GM12878 (cell line): ENCODE results near the gene COL6A1. TPM values are rescaled to one million over a fixed set of nuclear protein-coding genes. Genes with fewer than 3 reads are reported as not detected.

Source experiments
- ATAC-seq: fragments of 200-7000 bp; cut with Tn5 transposase; 3 replicates; pipeline ENCODE4 v1.9.1; 2020; ENCODE audit warnings: mild to moderate bottlenecking, moderate library complexity
- BruUV-seq: library from RNA; stranded (reverse); fragments of 400-500 nt; replicated peaks from 2 replicates; lab custom pipeline; 2021; lab: Mats Ljungman, UMichigan
- CTCF ChIA-PET: fragments of 300-600 bp; sonication (Branson Sonifier 250); formaldehyde crosslinking; extraction: SDS; loops from one replicate; lab custom pipeline; 2021; ENCODE audit warnings: inconsistent platforms; lab: Yijun Ruan, JAX
- POLR2A ChIA-PET: fragments of 350-600 bp; formaldehyde crosslinking; extraction: SDS; loops from one replicate; lab custom pipeline; 2021; ENCODE audit warnings: inconsistent platforms; lab: Charles Lee
- RAD21 ChIA-PET: fragments of 300-600 bp; sonication (Branson Sonifier 250); formaldehyde crosslinking; loops from one replicate; lab custom pipeline; 2023; ENCODE audit warnings: antibody characterized with exemption; ENCODE audit not compliant: unreplicated experiment; lab: Charles Lee
- SMC1A ChIA-PET: fragments of 300-600 bp; sonication (Branson Sonifier 250); formaldehyde crosslinking; loops from one replicate; lab custom pipeline; 2023; ENCODE audit not compliant: unreplicated experiment, uncharacterized antibody; lab: Charles Lee
- DNase-seq: peaks from one replicate; pipeline ENCODE4 v3.0.0-alpha.2; 2011; ENCODE audit warnings: low read depth, low spot score
- FAIRE-seq: peaks from 3 replicates; lab custom pipeline; 2011; peaks lifted over from hg19 to GRCh38; lab: Jason Lieb, UNC
- H2AFZ ChIP-seq: 2 replicates; pipeline ENCODE4 v1.6.0; 2011; ENCODE audit warnings: low read depth, low read length, control low read depth; ENCODE audit not compliant: control insufficient read depth
- H3K27ac ChIP-seq: 2 replicates; pipeline ENCODE4 v1.5.1; 2011; ENCODE audit warnings: control low read depth; ENCODE audit not compliant: control insufficient read depth, insufficient read depth
- H3K27me3 ChIP-seq, 2 experiments: replicated peaks in 1 of 2; 2 replicates each; pipeline versions ENCODE4 v1.6.0 to v1.6.1; 2011; ENCODE audit warnings: low read length in 1 of 2; ENCODE audit not compliant: control insufficient read depth in 2 of 2, insufficient read depth in 2 of 2
- H3K36me3 ChIP-seq, 2 experiments: 2 replicates each; pipeline ENCODE4 v1.5.1; 2011; ENCODE audit warnings: low read length in 1 of 2; ENCODE audit not compliant: control insufficient read depth in 2 of 2, insufficient read depth in 2 of 2
- H3K4me1 ChIP-seq: 2 replicates; pipeline ENCODE4 v1.6.1; 2011; ENCODE audit warnings: mild to moderate bottlenecking, low read length, moderate library complexity, mixed read lengths; ENCODE audit not compliant: control insufficient read depth, insufficient read depth
- H3K4me2 ChIP-seq: 2 replicates; pipeline ENCODE4 v1.6.0; 2011; ENCODE audit warnings: control low read depth; ENCODE audit not compliant: control insufficient read depth, insufficient read depth
- H3K4me3 ChIP-seq: fragments of 200-600 bp; sonication (generic); 2 replicates; pipeline ENCODE4 v1.5.1; 2016
- H3K79me2 ChIP-seq: 2 replicates; pipeline ENCODE4 v1.6.0; 2011; ENCODE audit warnings: low read length; ENCODE audit not compliant: control insufficient read depth, insufficient read depth
- H3K9ac ChIP-seq: 2 replicates; pipeline ENCODE4 v1.8.0; 2011; ENCODE audit warnings: low read length, control low read depth, mixed read lengths; ENCODE audit not compliant: control insufficient read depth, insufficient read depth
- H3K9me3 ChIP-seq: replicated peaks from 3 replicates; pipeline ENCODE4 v1.5.1; 2011; ENCODE audit warnings: mild to moderate bottlenecking, low read length; ENCODE audit not compliant: control insufficient read depth, insufficient read depth
- H4K20me1 ChIP-seq: 2 replicates; pipeline ENCODE4 v1.6.0; 2011; ENCODE audit not compliant: control insufficient read depth, insufficient read depth
- BACH1 ChIP-seq: fragments of 450-650 bp; IDR thresholded peaks from 2 replicates; pipeline ENCODE4 v1.6.1; 2017; ENCODE audit warnings: mild to moderate bottlenecking, borderline replicate concordance
- CREM ChIP-seq: IDR thresholded peaks from 2 replicates; pipeline ENCODE4 v1.6.1; 2014; ENCODE audit warnings: antibody characterized with exemption, low read depth
- ETV6 ChIP-seq, 2 experiments: fragments of 450-650 bp in 1 of 2; IDR thresholded peaks in 1 of 2; conservative IDR thresholded peaks in 1 of 2; 2 replicates each; pipeline ENCODE4 v1.6.1; 2014; ENCODE audit warnings: antibody characterized with exemption in 1 of 2, borderline replicate concordance in 1 of 2, low read depth in 1 of 2, mild to moderate bottlenecking in 1 of 2, moderate library complexity in 1 of 2
- HCFC1 ChIP-seq: fragments of 150-350 bp; IDR thresholded peaks from 2 replicates; pipeline ENCODE4 v1.6.1; 2014; ENCODE audit warnings: low read length
- IKZF1 ChIP-seq: fragments of 450-650 bp; conservative IDR thresholded peaks from 2 replicates; pipeline ENCODE4 v1.6.1; 2017; ENCODE audit warnings: antibody characterized with exemption, mild to moderate bottlenecking
- IRF4 ChIP-seq: IDR thresholded peaks from 2 replicates; pipeline ENCODE4 v1.6.1; 2011; ENCODE audit warnings: low read depth, low read length
- NFXL1 ChIP-seq: fragments of 450-650 bp; IDR thresholded peaks from 2 replicates; pipeline ENCODE4 v1.6.1; 2017; ENCODE audit warnings: antibody characterized with exemption, mild to moderate bottlenecking, borderline replicate concordance
- POLR2AphosphoS2 ChIP-seq: IDR thresholded peaks from 2 replicates; pipeline ENCODE4 v1.6.1; 2011; ENCODE audit warnings: low read depth, mild to moderate bottlenecking, low read length, improper control_type of control experiment, moderate library complexity
- POU2F2 ChIP-seq: IDR thresholded peaks from 3 replicates; pipeline ENCODE4 v1.6.1; 2011; ENCODE audit warnings: low read depth, mild to moderate bottlenecking, low read length, borderline replicate concordance
- SPI1 ChIP-seq: IDR thresholded peaks from 2 replicates; pipeline ENCODE4 v1.6.1; 2011; ENCODE audit warnings: low read depth, mild to moderate bottlenecking, low read length, moderate library complexity, borderline replicate concordance; ENCODE audit not compliant: insufficient read depth
- TCF3 ChIP-seq: IDR thresholded peaks from 2 replicates; pipeline ENCODE4 v1.6.1; 2012; ENCODE audit warnings: low read depth, mild to moderate bottlenecking, low read length, borderline replicate concordance; ENCODE audit not compliant: insufficient read depth
- WRNIP1 ChIP-seq: IDR thresholded peaks from 2 replicates; pipeline ENCODE4 v1.6.1; 2011; ENCODE audit warnings: low read depth, low read length, improper control_type of control experiment, borderline replicate concordance
- ZNF207 ChIP-seq: fragments of 450-650 bp; IDR thresholded peaks from 2 replicates; pipeline ENCODE4 v1.6.1; 2014; ENCODE audit warnings: antibody characterized with exemption, mild to moderate bottlenecking, borderline replicate concordance
- WGBS: methylation state at CpG from one replicate; pipeline ENCODE4 v1.1.6; 2016; ENCODE audit warnings: low lambda C conversion rate; ENCODE audit not compliant: insufficient replicate concordance, insufficient coverage; ENCODE audit errors: missing lambda C conversion rate; 5-methylcytosine and 5-hydroxymethylcytosine counted together
- in situ Hi-C: fragments of 300-500 bp; cut with MboI; formaldehyde crosslinking; loops from 9 replicates; pipeline ENCODE4 v1.14.3; 2018; ENCODE audit warnings: mixed read lengths
- intact Hi-C: fragments of 100-400 bp; cut with micrococcal nuclease; formaldehyde crosslinking; loops from one replicate; pipeline ENCODE4 v1.14.2; 2022; ENCODE audit not compliant: unreplicated experiment
- polyA plus RNA-seq, 11 experiments: library from polyadenylated mRNA; depleted of rRNA in 4 of 11; unstranded in 6 of 11; stranded (reverse) in 5 of 11; fragments of >200 nt; fragmentation: Nextera tagmentation in 4 of 11; fragmentation: Illumina TruSeq in 1 of 11; extraction: Ambion mirVana in 4 of 11; extraction: Trizol in 1 of 11; gene quantifications; 1 replicate in 1 of 11; 2 replicates in 10 of 11; pipeline versions ENCODE4 v1.2.1 to v1.2.3, GENCODE V29; 2011 to 2016; ENCODE audit warnings: inconsistent platforms in 2 of 11, missing spikeins in 2 of 11, low read depth in 1 of 11
- total RNA-seq, 4 experiments: library from RNA; depleted of rRNA in 3 of 4; stranded (reverse); fragments of >200 nt in 3 of 4; fragmentation: Illumina TruSeq in 1 of 4; extraction: Trizol in 1 of 4; gene quantifications; 2 replicates each; pipeline versions ENCODE4 v1.2.1 to v1.2.3, GENCODE V29; 2013 to 2021

Gene COL6A1
- total and polyA plus RNA-seq, 10 of the 15 experiments (the other 5 are each of a cell fraction or from before 2014, with no cell fraction given): 0.12 to 1.3 (median 0.20) TPM; not detected in 7

DNA sequence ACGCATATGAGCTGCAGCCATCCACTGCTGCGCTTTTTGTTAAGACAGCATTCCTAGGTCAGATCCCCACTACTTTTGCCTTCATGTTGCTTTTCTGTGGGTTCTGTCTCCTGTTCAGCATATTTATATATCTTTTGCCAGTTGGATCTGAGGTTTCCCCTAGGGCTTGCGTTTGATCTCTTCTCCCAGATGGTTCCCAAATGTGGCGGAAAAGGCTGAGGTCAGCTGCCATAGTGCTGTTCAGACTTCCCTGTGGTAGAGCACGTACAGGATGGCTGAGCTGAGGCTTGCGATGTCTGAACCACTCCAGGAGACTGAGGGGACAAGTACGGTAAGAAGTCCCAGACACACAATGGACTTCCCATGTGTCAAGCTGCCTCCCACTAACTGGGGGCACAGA, 39.8 kb downstream of the COL6A1 start:
- Histone ChIP-seq H3K79me2 (no peaks in the 10 kb centered on the region), H3K27me3 (no peaks in the 10 kb centered on the region), H3K4me3 (no peak overlapping the region), H3K27ac (no peak overlapping the region), H3K9me3 (no peaks in the 10 kb centered on the region), H4K20me1 (no peaks in the 10 kb centered on the region), H3K4me2 (no peak overlapping the region), H3K36me3 (no peaks in the 10 kb centered on the region), H3K9ac (no peak overlapping the region), H2AFZ (no peak overlapping the region), H3K4me1 (no peaks in the 10 kb centered on the region)
- FAIRE-seq (no peak), ATAC-seq (no peak), DNase-seq (no peak)
- in situ Hi-C loops (no loop called here), intact Hi-C loops (no loop called here)
- CTCF ChIA-PET: no interaction called here
- 37% methylated on average over 7 of the region's 7 CpGs for WGBS
- SMC1A ChIA-PET: no interaction called here
- POLR2A ChIA-PET: no interaction called here
- no TSS peak for BruUV-seq
- TF ChIP-seq ETV6 (conservative IDR thresholded peaks at IDR 0.05 in 1 of 2, IDR thresholded peaks at IDR 0.05 in 1 of 2; ENCODE audit: borderline replicate concordance in 1 of 2, low read depth in 1 of 2) (no peak), BACH1 (no peak), POU2F2 (no peak), HCFC1 (no peak), POLR2AphosphoS2 (no peak), IRF4 (no peak), IKZF1 (no peak), SPI1 (no peak), TCF3 (no peak), NFXL1 (no peak), CREM (no peak), WRNIP1 (no peak), ZNF207 (no peak)
- RAD21 ChIA-PET: no interaction called here
